ENCODE results near the gene ISM2. TPM values are rescaled to one million over a fixed set of nuclear protein-coding genes. Genes with fewer than 3 reads are reported as not detected.

The ISM2 gene
- total RNA-seq, 2 donors from 2014 or later: 1.2 TPM; not detected in 1

- no peaks in the 10 kb centered on the region for H3K36me3 ChIP-seq
Measured at GRCh38 chr14:77498984-77499527, 440 bp upstream of the ISM2 start.

GRCh38 chr14:77495334-77495733 lies 3.3 kb downstream of the ISM2 start:
- Histone ChIP-seq H3K9me3 (no peaks in the 10 kb centered on the region), H3K9ac (ENCODE audit: low read depth in 2 of 2, low read length in 2 of 2) (no peak overlapping the region), H3K36me3 (no peaks in the 10 kb centered on the region), H3K4me1 (peaks cover 5% of the 10 kb centered on the region), H3K27me3 (peaks cover 24% of the 10 kb centered on the region), H3K4me3 (no peak overlapping the region), H3K27ac (no peak overlapping the region)
- intact Hi-C loops (cut with DNase I): no loop called here
- TF ChIP-seq CTCF (IDR thresholded peaks at IDR 0.05): no peak
- no peak for DNase-seq

More at GRCh38 chr14:77498984-77499527, 440 bp upstream of the ISM2 start:
- Histone ChIP-seq H3K27ac (no peak overlapping the region), H3K4me1 (peaks cover 5% of the 10 kb centered on the region), H3K9me3 (no peaks in the 10 kb centered on the region), H3K9ac (ENCODE audit: low read depth in 2 of 2, low read length in 2 of 2) (no peak overlapping the region), H3K4me3 (peak overlapping the region; percentile 51), H3K27me3 (peaks cover 24% of the 10 kb centered on the region)
- DNase-seq: no peak
- intact Hi-C loops (cut with DNase I): no loop called here
- no peak for TF ChIP-seq CTCF (IDR thresholded peaks at IDR 0.05)

- no peak for TF ChIP-seq CTCF (IDR thresholded peaks at IDR 0.05)
- Histone ChIP-seq H3K4me1 (no peaks in the 10 kb centered on the region), H3K9me3 (no peaks in the 10 kb centered on the region), H3K27me3 (no peaks in the 10 kb centered on the region), H3K4me3 (no peak overlapping the region), H3K9ac (ENCODE audit: low read depth in 2 of 2, low read length in 2 of 2) (no peak overlapping the region), H3K27ac (no peak overlapping the region), H3K36me3 (no peaks in the 10 kb centered on the region)
- intact Hi-C loops (cut with DNase I): no loop called here
- DNase-seq: no peak
Measured at GRCh38 chr14:77491056-77491455, 7.6 kb downstream of the ISM2 start.

GRCh38 chr14:77490347-77490986 lies 8.1 kb downstream of the ISM2 start:
- DNase-seq: no peak
- Histone ChIP-seq H3K27ac (no peak overlapping the region), H3K4me3 (no peak overlapping the region), H3K9ac (ENCODE audit: low read depth in 2 of 2, low read length in 2 of 2) (no peak overlapping the region), H3K27me3 (no peaks in the 10 kb centered on the region), H3K4me1 (no peaks in the 10 kb centered on the region), H3K9me3 (no peaks in the 10 kb centered on the region), H3K36me3 (no peaks in the 10 kb centered on the region)
- intact Hi-C loops (cut with DNase I): no loop called here
- TF ChIP-seq CTCF (IDR thresholded peaks at IDR 0.05): no peak

- no peak for TF ChIP-seq CTCF (IDR thresholded peaks at IDR 0.05)
- intact Hi-C loops (cut with DNase I): no loop called here
- no peak overlapping the region for H3K9ac ChIP-seq (ENCODE audit: low read depth in 2 of 2, low read length in 2 of 2)
- no peaks in the 10 kb centered on the region for H3K9me3 ChIP-seq
- H3K27me3 ChIP-seq: no peaks in the 10 kb centered on the region
- no peak overlapping the region for H3K4me3 ChIP-seq
- no peak overlapping the region for H3K27ac ChIP-seq
- DNase-seq: no peak
- H3K36me3 ChIP-seq: no peaks in the 10 kb centered on the region
- H3K4me1 ChIP-seq: no peaks in the 10 kb centered on the region
Measured at GRCh38 chr14:77489041-77489440, 9.6 kb downstream of the ISM2 start.

Measured in colonic mucosa (tissue), 4 donors.